SK-N-SH (cell line): ENCODE data around the gene CCDC138. TPM values are rescaled to one million over a fixed set of nuclear protein-coding genes. Genes with fewer than 3 reads are reported as not detected.

Source experiments
- CTCF ChIA-PET: fragments of 300-600, 350-600 bp; formaldehyde crosslinking; extraction: SDS; loops from one replicate; lab custom pipeline; 2021; lab: Yijun Ruan, JAX
- POLR2A ChIA-PET: fragments of 350-600 bp; sonication (Branson Sonifier 250); formaldehyde crosslinking; extraction: SDS; loops from one replicate; lab custom pipeline; 2020; ENCODE audit warnings: antibody characterized with exemption, inconsistent platforms; lab: Yijun Ruan, JAX
- DNase-seq: peaks from one replicate; pipeline ENCODE4 v3.0.0; 2012
- H2AFZ ChIP-seq: fragments of 200-600 bp; sonication (generic); 2 replicates; pipeline ENCODE4 v1.8.1; 2016; ENCODE audit warnings: antibody characterized with exemption, mild to moderate bottlenecking, low read depth
- H3F3A ChIP-seq: fragments of 200-600 bp; sonication (generic); replicated peaks from 2 replicates; pipeline ENCODE3; 2016; ENCODE audit warnings: antibody characterized with exemption, mild to moderate bottlenecking; ENCODE audit not compliant: insufficient read depth
- H3K27ac ChIP-seq, 2 experiments: fragments of 200-500 bp in 1 of 2; fragments of 200-600 bp in 1 of 2; sonication (Bioruptor generic) in 1 of 2; sonication (generic), shearing (Covaris generic) in 1 of 2; 2 replicates each; pipeline versions ENCODE4 v1.5.1 to v1.6.1; 2014 to 2016; ENCODE audit warnings: low read depth in 2 of 2, inconsistent platforms in 1 of 2, low read length in 1 of 2, mild to moderate bottlenecking in 1 of 2, mixed read lengths in 1 of 2
- H3K27me3 ChIP-seq: fragments of 200-600 bp; sonication (generic), shearing (Covaris generic); 2 replicates; pipeline ENCODE4 v1.6.1; 2016; ENCODE audit warnings: mixed run types; ENCODE audit not compliant: insufficient read depth
- H3K36me3 ChIP-seq, 2 experiments: fragments of 200-500 bp in 1 of 2; fragments of 200-600 bp in 1 of 2; sonication (Bioruptor generic) in 1 of 2; sonication (generic) in 1 of 2; replicated peaks in 1 of 2; 2 replicates each; pipeline versions ENCODE3 to v1.5.1; 2014 to 2016; ENCODE audit warnings: low read length in 1 of 2, mild to moderate bottlenecking in 1 of 2; ENCODE audit not compliant: insufficient read depth in 2 of 2, control insufficient read depth in 1 of 2
- H3K4me1 ChIP-seq, 2 experiments: fragments of 200-500 bp in 1 of 2; fragments of 200-600 bp in 1 of 2; sonication (Bioruptor generic) in 1 of 2; sonication (generic), shearing (Covaris generic) in 1 of 2; 2 replicates each; pipeline versions ENCODE4 v1.5.1 to v1.6.1; 2014 to 2016; ENCODE audit warnings: low read depth in 1 of 2, low read length in 1 of 2, mixed run types in 1 of 2; ENCODE audit not compliant: insufficient read depth in 2 of 2, control insufficient read depth in 1 of 2
- H3K4me2 ChIP-seq: fragments of 200-600 bp; sonication (generic), shearing (Covaris generic); 2 replicates; pipeline ENCODE4 v1.6.1; 2017; ENCODE audit warnings: mixed run types
- H3K4me3 ChIP-seq, 2 experiments: fragments of 200-500 bp in 1 of 2; fragments of 200-600 bp in 1 of 2; sonication (Bioruptor generic) in 1 of 2; sonication (generic), shearing (Covaris generic) in 1 of 2; 2 replicates each; pipeline versions ENCODE4 v1.5.1 to v1.8.1; 2014 to 2016; ENCODE audit warnings: low read depth in 2 of 2, inconsistent platforms in 1 of 2, low read length in 1 of 2, mild to moderate bottlenecking in 1 of 2, mixed read lengths in 1 of 2, moderate library complexity in 1 of 2
- H3K79me2 ChIP-seq: fragments of 200-600 bp; sonication (generic); 2 replicates; pipeline ENCODE4 v1.8.1; 2017; ENCODE audit warnings: mild to moderate bottlenecking; ENCODE audit not compliant: insufficient read depth
- H3K9ac ChIP-seq: fragments of 200-600 bp; sonication (generic); 2 replicates; pipeline ENCODE4 v1.6.1; 2017; ENCODE audit warnings: mixed run types
- H3K9me2 ChIP-seq: fragments of 200-600 bp; sonication (generic); 2 replicates; pipeline ENCODE4 v1.6.1; 2017; ENCODE audit warnings: mixed run types
- H3K9me3 ChIP-seq: fragments of 200-600 bp; sonication (generic); 2 replicates; pipeline ENCODE4 v1.6.1; 2017; ENCODE audit warnings: mixed run types, mild to moderate bottlenecking, moderate library complexity
- H4K20me1 ChIP-seq: fragments of 200-600 bp; sonication (generic); 2 replicates; pipeline ENCODE4 v1.6.1; 2017; ENCODE audit warnings: mild to moderate bottlenecking, mixed run types; ENCODE audit not compliant: insufficient read depth
- ELF1 ChIP-seq: IDR thresholded peaks from 2 replicates; pipeline ENCODE4 v1.4.0; 2012
- FOXM1 ChIP-seq: IDR thresholded peaks from 2 replicates; pipeline ENCODE4 v1.4.0; 2012; ENCODE audit warnings: low read depth, mild to moderate bottlenecking
- GABPA ChIP-seq: IDR thresholded peaks from 2 replicates; pipeline ENCODE4 v1.4.0; 2012; ENCODE audit warnings: low read depth, mild to moderate bottlenecking
- MXI1 ChIP-seq: IDR thresholded peaks from 2 replicates; pipeline ENCODE4 v1.6.1; 2012; ENCODE audit warnings: mild to moderate bottlenecking, low read depth, low read length, improper control_type of control experiment
- NFIC ChIP-seq: IDR thresholded peaks from 2 replicates; pipeline ENCODE4 v1.4.0; 2012; ENCODE audit warnings: borderline replicate concordance
- POLR2AphosphoS5 ChIP-seq: IDR thresholded peaks from 2 replicates; pipeline ENCODE4 v1.6.1; 2012; ENCODE audit warnings: low read depth, low read length
- RAD21 ChIP-seq: IDR thresholded peaks from 2 replicates; pipeline ENCODE4 v1.6.1; 2012; ENCODE audit warnings: mild to moderate bottlenecking, low read length
- RFX5 ChIP-seq: IDR thresholded peaks from 2 replicates; pipeline ENCODE4 v1.6.1; 2012; ENCODE audit warnings: mild to moderate bottlenecking, improper control_type of control experiment, low read length
- SMC3 ChIP-seq: IDR thresholded peaks from 2 replicates; pipeline ENCODE4 v1.6.1; 2012; ENCODE audit warnings: low read depth, low read length, improper control_type of control experiment
- TAF1 ChIP-seq: IDR thresholded peaks from 2 replicates; pipeline ENCODE4 v1.6.1; 2012; ENCODE audit warnings: low read depth, mild to moderate bottlenecking, low read length, moderate library complexity, borderline replicate concordance
- TCF12 ChIP-seq: IDR thresholded peaks from 2 replicates; pipeline ENCODE4 v1.4.0; 2012
- TEAD4 ChIP-seq: IDR thresholded peaks from 2 replicates; pipeline ENCODE4 v1.4.0; 2012; ENCODE audit warnings: mild to moderate bottlenecking, borderline replicate concordance; ENCODE audit not compliant: insufficient read depth
- YY1 ChIP-seq: IDR thresholded peaks from 2 replicates; pipeline ENCODE4 v1.4.0; 2012; ENCODE audit warnings: low read depth, mild to moderate bottlenecking
- WGBS: methylation state at CpG from one replicate; pipeline ENCODE4 v1.1.6; 2017; ENCODE audit warnings: low lambda C conversion rate; 5-methylcytosine and 5-hydroxymethylcytosine counted together
- polyA plus RNA-seq, 3 experiments: library from polyadenylated mRNA; depleted of rRNA; stranded (reverse); fragments of >200 nt; gene quantifications; 2 replicates each; pipeline ENCODE4 v1.2.3, GENCODE V29; 2012
- TF ChIP-seq, protein P1 (sequence below): IDR thresholded peaks from 2 replicates; pipeline ENCODE4 v1.4.0; 2012; ENCODE audit warnings: low read depth, borderline replicate concordance
- TF ChIP-seq, protein P2 (sequence below): IDR thresholded peaks from 2 replicates; pipeline ENCODE4 v1.6.1; 2012; ENCODE audit warnings: mild to moderate bottlenecking, low read depth, low read length, moderate library complexity
- TF ChIP-seq, protein P3 (sequence below): IDR thresholded peaks from 2 replicates; pipeline ENCODE4 v1.4.0; 2012; ENCODE audit warnings: low read depth, borderline replicate concordance
- TF ChIP-seq, protein P4 (sequence below): fragments of 150-350 bp; IDR thresholded peaks from 2 replicates; pipeline ENCODE4 v1.6.1; 2017; ENCODE audit warnings: antibody characterized with exemption, low read length, low read depth, borderline replicate concordance
- TF ChIP-seq, protein P5 (sequence below): fragments of 150-350 bp; IDR thresholded peaks from 2 replicates; pipeline ENCODE4 v1.6.1; 2016; ENCODE audit warnings: mild to moderate bottlenecking, low read depth, low read length
- TF ChIP-seq, protein P6 (sequence below): fragments of 200-600 bp; sonication (generic); IDR thresholded peaks from 2 replicates; pipeline ENCODE4 v1.6.1; 2017; ENCODE audit warnings: antibody characterized with exemption, mild to moderate bottlenecking, moderate library complexity
- TF ChIP-seq, protein P7 (sequence below): IDR thresholded peaks from 2 replicates; pipeline ENCODE4 v1.4.0; 2012; ENCODE audit warnings: low read depth

CCDC138 gene
- polyA plus RNA-seq, 1 of the 3 experiments (the other 2 are of a cell fraction), result 1.2 TPM

DNA sequence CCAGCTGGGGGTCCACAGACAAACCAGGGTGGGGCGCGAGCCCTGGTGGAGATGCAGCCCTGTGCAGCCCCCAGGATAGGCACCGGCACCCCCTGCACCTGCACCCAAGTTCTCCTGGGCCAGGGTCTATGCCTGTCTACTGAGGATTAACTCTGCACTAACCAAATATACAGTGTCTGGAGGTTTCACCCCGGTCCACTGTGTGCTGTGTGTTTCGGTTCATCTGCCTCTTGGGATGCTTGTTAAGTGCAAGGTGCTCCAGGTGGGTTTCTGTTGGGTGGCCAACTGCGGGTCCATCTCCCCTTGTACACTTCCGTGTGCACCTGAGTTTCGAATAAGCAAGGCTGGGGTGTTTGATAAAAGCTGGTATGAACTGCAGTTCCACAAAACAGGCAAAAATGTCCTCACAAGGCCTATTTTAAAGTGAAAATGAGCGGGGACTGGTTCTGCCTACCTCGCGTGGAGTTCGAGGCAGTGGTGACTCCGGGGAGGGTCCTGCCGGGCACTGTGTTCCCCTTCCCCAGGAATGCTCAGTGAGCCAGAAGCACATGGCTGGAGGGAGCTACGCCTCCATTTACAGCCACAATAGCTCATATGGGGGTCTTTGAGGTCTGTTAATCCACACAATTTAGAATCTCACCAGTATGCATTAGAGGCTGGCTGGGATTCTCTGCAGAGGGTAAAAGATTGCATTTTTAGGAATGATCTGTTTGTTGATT lies 131.7 kb downstream of the CCDC138 start:
- CTCF ChIA-PET, result interaction anchor here (1.4 to 2.6 kb wide), 2 partner anchors 10 to 40 kb away, joined by 3 to 14 read pairs; no protein-coding TSS in a partner anchor
- no peak for DNase-seq
- no peaks in the 10 kb centered on the region for H3K36me3 ChIP-seq
- H3K4me2 ChIP-seq, result no peak overlapping the region
- TF ChIP-seq TCF12 (no peak), YY1 (no peak), SMC3 (no peak), FOXM1 (no peak), MXI1 (no peak), GABPA (no peak), TAF1 (no peak), RAD21 (no peak), NFIC (no peak), POLR2AphosphoS5 (no peak), TEAD4 (no peak), ELF1 (no peak), RFX5 (no peak)
- TF ChIP-seq, protein P1, sequence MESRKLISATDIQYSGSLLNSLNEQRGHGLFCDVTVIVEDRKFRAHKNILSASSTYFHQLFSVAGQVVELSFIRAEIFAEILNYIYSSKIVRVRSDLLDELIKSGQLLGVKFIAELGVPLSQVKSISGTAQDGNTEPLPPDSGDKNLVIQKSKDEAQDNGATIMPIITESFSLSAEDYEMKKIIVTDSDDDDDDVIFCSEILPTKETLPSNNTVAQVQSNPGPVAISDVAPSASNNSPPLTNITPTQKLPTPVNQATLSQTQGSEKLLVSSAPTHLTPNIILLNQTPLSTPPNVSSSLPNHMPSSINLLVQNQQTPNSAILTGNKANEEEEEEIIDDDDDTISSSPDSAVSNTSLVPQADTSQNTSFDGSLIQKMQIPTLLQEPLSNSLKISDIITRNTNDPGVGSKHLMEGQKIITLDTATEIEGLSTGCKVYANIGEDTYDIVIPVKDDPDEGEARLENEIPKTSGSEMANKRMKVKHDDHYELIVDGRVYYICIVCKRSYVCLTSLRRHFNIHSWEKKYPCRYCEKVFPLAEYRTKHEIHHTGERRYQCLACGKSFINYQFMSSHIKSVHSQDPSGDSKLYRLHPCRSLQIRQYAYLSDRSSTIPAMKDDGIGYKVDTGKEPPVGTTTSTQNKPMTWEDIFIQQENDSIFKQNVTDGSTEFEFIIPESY, result no peak
- TF ChIP-seq, protein P2, sequence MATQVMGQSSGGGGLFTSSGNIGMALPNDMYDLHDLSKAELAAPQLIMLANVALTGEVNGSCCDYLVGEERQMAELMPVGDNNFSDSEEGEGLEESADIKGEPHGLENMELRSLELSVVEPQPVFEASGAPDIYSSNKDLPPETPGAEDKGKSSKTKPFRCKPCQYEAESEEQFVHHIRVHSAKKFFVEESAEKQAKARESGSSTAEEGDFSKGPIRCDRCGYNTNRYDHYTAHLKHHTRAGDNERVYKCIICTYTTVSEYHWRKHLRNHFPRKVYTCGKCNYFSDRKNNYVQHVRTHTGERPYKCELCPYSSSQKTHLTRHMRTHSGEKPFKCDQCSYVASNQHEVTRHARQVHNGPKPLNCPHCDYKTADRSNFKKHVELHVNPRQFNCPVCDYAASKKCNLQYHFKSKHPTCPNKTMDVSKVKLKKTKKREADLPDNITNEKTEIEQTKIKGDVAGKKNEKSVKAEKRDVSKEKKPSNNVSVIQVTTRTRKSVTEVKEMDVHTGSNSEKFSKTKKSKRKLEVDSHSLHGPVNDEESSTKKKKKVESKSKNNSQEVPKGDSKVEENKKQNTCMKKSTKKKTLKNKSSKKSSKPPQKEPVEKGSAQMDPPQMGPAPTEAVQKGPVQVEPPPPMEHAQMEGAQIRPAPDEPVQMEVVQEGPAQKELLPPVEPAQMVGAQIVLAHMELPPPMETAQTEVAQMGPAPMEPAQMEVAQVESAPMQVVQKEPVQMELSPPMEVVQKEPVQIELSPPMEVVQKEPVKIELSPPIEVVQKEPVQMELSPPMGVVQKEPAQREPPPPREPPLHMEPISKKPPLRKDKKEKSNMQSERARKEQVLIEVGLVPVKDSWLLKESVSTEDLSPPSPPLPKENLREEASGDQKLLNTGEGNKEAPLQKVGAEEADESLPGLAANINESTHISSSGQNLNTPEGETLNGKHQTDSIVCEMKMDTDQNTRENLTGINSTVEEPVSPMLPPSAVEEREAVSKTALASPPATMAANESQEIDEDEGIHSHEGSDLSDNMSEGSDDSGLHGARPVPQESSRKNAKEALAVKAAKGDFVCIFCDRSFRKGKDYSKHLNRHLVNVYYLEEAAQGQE, result no peak
- TF ChIP-seq, protein P3, sequence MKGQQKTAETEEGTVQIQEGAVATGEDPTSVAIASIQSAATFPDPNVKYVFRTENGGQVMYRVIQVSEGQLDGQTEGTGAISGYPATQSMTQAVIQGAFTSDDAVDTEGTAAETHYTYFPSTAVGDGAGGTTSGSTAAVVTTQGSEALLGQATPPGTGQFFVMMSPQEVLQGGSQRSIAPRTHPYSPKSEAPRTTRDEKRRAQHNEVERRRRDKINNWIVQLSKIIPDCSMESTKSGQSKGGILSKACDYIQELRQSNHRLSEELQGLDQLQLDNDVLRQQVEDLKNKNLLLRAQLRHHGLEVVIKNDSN, result no peak
- TF ChIP-seq, protein P4, sequence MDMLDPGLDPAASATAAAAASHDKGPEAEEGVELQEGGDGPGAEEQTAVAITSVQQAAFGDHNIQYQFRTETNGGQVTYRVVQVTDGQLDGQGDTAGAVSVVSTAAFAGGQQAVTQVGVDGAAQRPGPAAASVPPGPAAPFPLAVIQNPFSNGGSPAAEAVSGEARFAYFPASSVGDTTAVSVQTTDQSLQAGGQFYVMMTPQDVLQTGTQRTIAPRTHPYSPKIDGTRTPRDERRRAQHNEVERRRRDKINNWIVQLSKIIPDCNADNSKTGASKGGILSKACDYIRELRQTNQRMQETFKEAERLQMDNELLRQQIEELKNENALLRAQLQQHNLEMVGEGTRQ, result no peak
- TF ChIP-seq, protein P5, sequence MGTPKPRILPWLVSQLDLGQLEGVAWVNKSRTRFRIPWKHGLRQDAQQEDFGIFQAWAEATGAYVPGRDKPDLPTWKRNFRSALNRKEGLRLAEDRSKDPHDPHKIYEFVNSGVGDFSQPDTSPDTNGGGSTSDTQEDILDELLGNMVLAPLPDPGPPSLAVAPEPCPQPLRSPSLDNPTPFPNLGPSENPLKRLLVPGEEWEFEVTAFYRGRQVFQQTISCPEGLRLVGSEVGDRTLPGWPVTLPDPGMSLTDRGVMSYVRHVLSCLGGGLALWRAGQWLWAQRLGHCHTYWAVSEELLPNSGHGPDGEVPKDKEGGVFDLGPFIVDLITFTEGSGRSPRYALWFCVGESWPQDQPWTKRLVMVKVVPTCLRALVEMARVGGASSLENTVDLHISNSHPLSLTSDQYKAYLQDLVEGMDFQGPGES, result no peak
- TF ChIP-seq, protein P6, sequence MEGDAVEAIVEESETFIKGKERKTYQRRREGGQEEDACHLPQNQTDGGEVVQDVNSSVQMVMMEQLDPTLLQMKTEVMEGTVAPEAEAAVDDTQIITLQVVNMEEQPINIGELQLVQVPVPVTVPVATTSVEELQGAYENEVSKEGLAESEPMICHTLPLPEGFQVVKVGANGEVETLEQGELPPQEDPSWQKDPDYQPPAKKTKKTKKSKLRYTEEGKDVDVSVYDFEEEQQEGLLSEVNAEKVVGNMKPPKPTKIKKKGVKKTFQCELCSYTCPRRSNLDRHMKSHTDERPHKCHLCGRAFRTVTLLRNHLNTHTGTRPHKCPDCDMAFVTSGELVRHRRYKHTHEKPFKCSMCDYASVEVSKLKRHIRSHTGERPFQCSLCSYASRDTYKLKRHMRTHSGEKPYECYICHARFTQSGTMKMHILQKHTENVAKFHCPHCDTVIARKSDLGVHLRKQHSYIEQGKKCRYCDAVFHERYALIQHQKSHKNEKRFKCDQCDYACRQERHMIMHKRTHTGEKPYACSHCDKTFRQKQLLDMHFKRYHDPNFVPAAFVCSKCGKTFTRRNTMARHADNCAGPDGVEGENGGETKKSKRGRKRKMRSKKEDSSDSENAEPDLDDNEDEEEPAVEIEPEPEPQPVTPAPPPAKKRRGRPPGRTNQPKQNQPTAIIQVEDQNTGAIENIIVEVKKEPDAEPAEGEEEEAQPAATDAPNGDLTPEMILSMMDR, result no peak
- TF ChIP-seq, protein P7, sequence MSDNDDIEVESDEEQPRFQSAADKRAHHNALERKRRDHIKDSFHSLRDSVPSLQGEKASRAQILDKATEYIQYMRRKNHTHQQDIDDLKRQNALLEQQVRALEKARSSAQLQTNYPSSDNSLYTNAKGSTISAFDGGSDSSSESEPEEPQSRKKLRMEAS, result no peak
- TF ChIP-seq, all 33 proteins: peak for 0
- H3K4me1 ChIP-seq, result no peaks in the 10 kb centered on the region; a peak in 1 of 4 replicates
- no peaks in the 10 kb centered on the region for H3K79me2 ChIP-seq
- H3K27ac ChIP-seq, result no peak overlapping the region
- H3K9ac ChIP-seq, result no peak overlapping the region
- H2AFZ ChIP-seq, result no peak overlapping the region
- H3K9me2 ChIP-seq, result no peaks in the 10 kb centered on the region
- H3K4me3 ChIP-seq, result no peak overlapping the region
- H3K9me3 ChIP-seq, result no peaks in the 10 kb centered on the region
- H3K27me3 ChIP-seq, result peaks cover 4% of the 10 kb centered on the region; the same call in 1 of the 2 replicates
- WGBS, result 79% methylated on average over 10 of the region's 15 CpGs
- POLR2A ChIA-PET, result no interaction called here
- H3F3A ChIP-seq, result no peaks in the 10 kb centered on the region
- H4K20me1 ChIP-seq, result no peaks in the 10 kb centered on the region
